Keratinocyte (primary cell): ENCODE results near the gene TBC1D22B. TPM values are rescaled to one million over a fixed set of nuclear protein-coding genes. Genes with fewer than 3 reads are reported as not detected.

ENCODE experiments used
- DNase-seq: peaks from one replicate; pipeline ENCODE4 v3.0.0-alpha.2; 2011; ENCODE audit warnings: low read depth, missing footprints, low spot score
- FAIRE-seq: peaks from 2 replicates; lab custom pipeline; 2011; peaks lifted over from hg19 to GRCh38; lab: Jason Lieb, UNC
- H2AFZ ChIP-seq: 2 replicates; pipeline ENCODE4 v1.6.0; 2012; ENCODE audit warnings: low read length, control low read depth, inconsistent platforms; ENCODE audit not compliant: control insufficient read depth
- H3K27ac ChIP-seq: 2 replicates; pipeline ENCODE4 v1.5.1; 2011; ENCODE audit warnings: low read length; ENCODE audit not compliant: control insufficient read depth, insufficient read depth
- H3K27me3 ChIP-seq: 3 replicates; pipeline ENCODE4 v1.6.0; 2011; ENCODE audit warnings: low read length; ENCODE audit not compliant: control insufficient read depth, insufficient read depth; ENCODE audit errors: extremely low read depth
- H3K36me3 ChIP-seq, 2 experiments: 2 replicates in 1 of 2; 3 replicates in 1 of 2; pipeline ENCODE4 v1.5.1; 2011; ENCODE audit warnings: low read length in 2 of 2, mild to moderate bottlenecking in 1 of 2; ENCODE audit not compliant: control insufficient read depth in 2 of 2, insufficient read depth in 2 of 2; ENCODE audit errors: extremely low read depth in 1 of 2
- H3K4me1 ChIP-seq: 3 replicates; pipeline ENCODE4 v1.5.1; 2011; ENCODE audit warnings: low read length; ENCODE audit not compliant: control insufficient read depth, insufficient read depth; ENCODE audit errors: extremely low read depth
- H3K4me2 ChIP-seq: 3 replicates; pipeline ENCODE4 v1.6.0; 2011; ENCODE audit warnings: low read depth, low read length; ENCODE audit not compliant: control insufficient read depth, insufficient read depth; ENCODE audit errors: extremely low read depth
- H3K4me3 ChIP-seq, 3 experiments: fragments of 200-600 bp in 1 of 3; sonication (generic) in 1 of 3; 2 replicates in 2 of 3; 3 replicates in 1 of 3; pipeline ENCODE4 v1.5.1; 2011 to 2016; ENCODE audit warnings: low read length in 3 of 3, mild to moderate bottlenecking in 3 of 3, control low read depth in 2 of 3, inconsistent platforms in 1 of 3, low read depth in 1 of 3, mixed read lengths in 1 of 3, mixed run types in 1 of 3, moderate library complexity in 1 of 3; ENCODE audit not compliant: control insufficient read depth in 2 of 3, insufficient read depth in 2 of 3; ENCODE audit errors: extremely low read depth in 1 of 3
- H3K79me2 ChIP-seq: 2 replicates; pipeline ENCODE4 v1.6.0; 2012; ENCODE audit warnings: low read length; ENCODE audit not compliant: control insufficient read depth, insufficient read depth
- H3K9ac ChIP-seq: 3 replicates; pipeline ENCODE4 v1.6.0; 2011; ENCODE audit warnings: low read length; ENCODE audit not compliant: control insufficient read depth, insufficient read depth; ENCODE audit errors: extremely low read depth
- H3K9me1 ChIP-seq: 3 replicates; pipeline ENCODE4 v1.6.0; 2011; ENCODE audit warnings: low read length; ENCODE audit not compliant: control insufficient read depth, insufficient read depth; ENCODE audit errors: extremely low read depth
- H3K9me3 ChIP-seq: 2 replicates; pipeline ENCODE4 v1.5.1; 2012; ENCODE audit warnings: low read depth, low read length; ENCODE audit not compliant: control insufficient read depth
- H4K20me1 ChIP-seq: 3 replicates; pipeline ENCODE4 v1.6.0; 2011; ENCODE audit warnings: low read length; ENCODE audit not compliant: control insufficient read depth, insufficient read depth; ENCODE audit errors: extremely low read depth
- CTCF ChIP-seq, 3 experiments: IDR thresholded peaks in 1 of 3; conservative IDR thresholded peaks in 1 of 3; optimal IDR thresholded peaks in 1 of 3; 2 replicates in 2 of 3; 3 replicates in 1 of 3; pipeline versions ENCODE3 to v1.5.1; 2011; ENCODE audit warnings: low read length in 3 of 3, mild to moderate bottlenecking in 3 of 3, moderate library complexity in 2 of 3, control low read depth in 1 of 3, inconsistent platforms in 1 of 3; ENCODE audit not compliant: insufficient read depth in 2 of 3; ENCODE audit errors: extremely low read depth in 1 of 3
- EZH2 ChIP-seq: IDR thresholded peaks from one replicate; pipeline ENCODE4 v1.6.1; 2012; ENCODE audit warnings: inconsistent platforms, mild to moderate bottlenecking, low read length, moderate library complexity
- dilution Hi-C: fragments of 300-500 bp; cut with MboI; formaldehyde crosslinking; loops from one replicate; pipeline ENCODE4 v1.7.0; 2020; ENCODE audit warnings: low sequenced_read_pairs; ENCODE audit not compliant: extremely low pct_ligation_motif_present
- polyA plus RNA-seq, 5 experiments: library from polyadenylated mRNA; depleted of rRNA in 3 of 5; stranded (reverse) in 3 of 5; stranded (forward) in 1 of 5; unstranded in 1 of 5; fragments of >200 nt; gene quantifications; 1 replicate in 1 of 5; 2 replicates in 3 of 5; 3 replicates in 1 of 5; pipeline versions ENCODE4 v1.2.1 to v1.2.3, GENCODE V29; 2011 to 2012; ENCODE audit warnings: missing spikeins in 2 of 5, low read depth in 1 of 5, low replicate concordance in 1 of 5

The TBC1D22B gene
- polyA plus RNA-seq, 1 donor (not counting 4 experiments of a cell fraction or from before 2014, with no cell fraction given) = 5.9 TPM

GRCh38 chr6:37210313-37210968 lies 47.1 kb upstream of the TBC1D22B start:
- no peak for TF ChIP-seq EZH2
- TF ChIP-seq CTCF (optimal IDR thresholded peaks at IDR 0.05 in 1 of 3, IDR thresholded peaks at IDR 0.05 in 1 of 3, conservative IDR thresholded peaks at IDR 0.05 in 1 of 3; ENCODE audit: extremely low read depth in 1 of 3, insufficient read depth in 2 of 3, low read length in 3 of 3) = peak; percentile 78 to 97 (median 81)
- FAIRE-seq = peak; percentile 80
- H2AFZ ChIP-seq = no peak overlapping the region
- dilution Hi-C loops = no loop called here
- no peaks in the 10 kb centered on the region for H3K4me1 ChIP-seq
- no peak overlapping the region for H3K9ac ChIP-seq
- H3K79me2 ChIP-seq = no peaks in the 10 kb centered on the region
- peak; percentile 13 for DNase-seq
- no peaks in the 10 kb centered on the region for H3K36me3 ChIP-seq
- no peak overlapping the region for H3K27ac ChIP-seq
- H3K9me3 ChIP-seq = no peaks in the 10 kb centered on the region
- H3K4me2 ChIP-seq = no peak overlapping the region
- no peaks in the 10 kb centered on the region for H3K27me3 ChIP-seq
- H3K9me1 ChIP-seq = no peaks in the 10 kb centered on the region
- H4K20me1 ChIP-seq = no peaks in the 10 kb centered on the region
- H3K4me3 ChIP-seq = no peak overlapping the region

- Histone ChIP-seq H4K20me1 (no peaks in the 10 kb centered on the region), H3K4me1 (no peaks in the 10 kb centered on the region), H3K27me3 (no peaks in the 10 kb centered on the region), H3K9me3 (no peaks in the 10 kb centered on the region), H2AFZ (no peak overlapping the region), H3K9me1 (no peaks in the 10 kb centered on the region), H3K9ac (no peak overlapping the region), H3K79me2 (no peaks in the 10 kb centered on the region), H3K36me3 (no peaks in the 10 kb centered on the region), H3K4me2 (no peak overlapping the region), H3K4me3 (no peak overlapping the region), H3K27ac (no peak overlapping the region)
- TF ChIP-seq CTCF (optimal IDR thresholded peaks at IDR 0.05 in 1 of 3, IDR thresholded peaks at IDR 0.05 in 1 of 3, conservative IDR thresholded peaks at IDR 0.05 in 1 of 3; ENCODE audit: extremely low read depth in 1 of 3, insufficient read depth in 2 of 3, low read length in 3 of 3) (no peak), EZH2 (no peak)
- no peak for FAIRE-seq
- dilution Hi-C loops = no loop called here
- no peak for DNase-seq
These were observed 45.3 kb upstream of the TBC1D22B start for GRCh38 chr6:37212268-37212667.
